ENCODE results near the gene KBTBD12.
"Not testable (repeated sequence)": the region's sequence is repeated elsewhere in the genome, so short reads cannot be mapped to it uniquely, and the experiment has no call there.

The KBTBD12 gene

DNA sequence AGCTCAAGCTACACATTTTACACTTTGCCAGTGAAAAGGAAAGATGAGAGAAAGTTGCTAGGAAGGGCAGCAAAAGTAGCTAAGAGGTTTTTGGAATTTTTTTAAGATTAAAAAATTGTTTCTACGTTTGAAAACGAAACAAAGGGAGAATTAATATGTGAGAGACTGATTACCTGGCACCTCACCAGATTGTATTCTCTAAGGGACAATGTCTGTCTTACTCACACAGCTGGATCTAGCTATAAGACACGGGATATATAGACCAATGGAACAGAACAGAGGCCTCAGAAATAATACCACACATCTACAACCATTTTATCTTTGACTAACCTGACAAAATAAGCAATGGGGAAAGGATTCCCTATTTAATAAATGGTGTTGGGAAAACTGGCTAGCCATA, 9.5 kb upstream of the KBTBD12 start:
- DNase-seq = no peak

DNA sequence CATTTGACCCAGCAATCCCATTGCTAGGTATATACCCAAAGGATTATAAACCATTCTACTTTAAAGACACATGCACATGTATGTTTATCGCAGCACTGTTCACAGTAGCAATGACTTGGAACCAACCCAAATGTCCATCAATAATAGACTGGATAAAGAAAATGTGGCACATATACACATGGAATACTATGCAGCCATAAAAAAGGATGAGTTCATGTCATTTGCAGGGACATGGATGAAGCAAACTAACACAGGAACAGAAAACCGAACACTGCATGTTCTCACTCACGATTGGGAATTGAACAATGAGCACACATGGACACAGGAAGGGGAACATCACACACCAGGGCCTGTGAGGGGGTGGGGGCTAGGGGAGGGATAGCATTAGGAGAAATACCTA, 8.4 kb upstream of the KBTBD12 start:
- not testable (repeated sequence) for DNase-seq

DNA sequence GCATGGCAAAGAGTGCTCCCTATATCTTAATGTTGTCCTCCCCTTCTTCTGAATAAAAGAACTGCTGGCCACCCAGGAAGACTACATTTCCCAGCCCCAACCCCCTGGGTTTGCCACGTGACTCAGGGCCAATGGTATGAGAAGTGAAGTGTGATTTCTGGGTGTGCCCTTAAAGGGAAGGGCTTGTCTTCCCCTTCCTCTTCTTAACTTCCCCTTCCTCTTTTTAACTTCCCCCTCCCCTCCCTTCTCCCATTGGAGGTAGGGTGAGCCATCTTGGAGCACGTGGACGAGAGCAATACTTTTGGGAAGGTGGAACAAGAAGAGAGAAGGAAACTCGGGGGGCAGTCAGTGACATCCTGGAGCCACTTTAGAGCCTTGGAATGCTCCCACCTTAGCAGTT, 6.8 kb upstream of the KBTBD12 start:
- DNase-seq = no peak

DNA sequence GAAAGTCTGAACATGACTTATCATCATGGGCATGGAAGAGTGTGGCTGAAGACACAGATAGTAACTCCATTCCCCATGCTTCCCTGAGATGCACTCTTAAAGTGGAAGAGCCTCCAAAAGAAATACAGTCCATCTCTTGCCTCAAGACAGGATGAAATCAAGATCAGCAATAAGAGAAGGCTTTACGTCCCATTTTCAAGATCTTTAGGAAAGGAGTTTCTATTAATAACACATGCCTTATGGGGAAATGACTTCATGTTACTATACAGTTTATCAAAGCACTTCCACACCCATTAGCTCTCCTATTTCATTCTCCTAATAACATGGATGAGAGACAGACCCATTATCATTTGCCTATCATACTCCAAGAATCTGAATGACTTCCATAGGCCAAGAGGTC, 6.1 kb upstream of the KBTBD12 start:
- no peak for DNase-seq

DNA sequence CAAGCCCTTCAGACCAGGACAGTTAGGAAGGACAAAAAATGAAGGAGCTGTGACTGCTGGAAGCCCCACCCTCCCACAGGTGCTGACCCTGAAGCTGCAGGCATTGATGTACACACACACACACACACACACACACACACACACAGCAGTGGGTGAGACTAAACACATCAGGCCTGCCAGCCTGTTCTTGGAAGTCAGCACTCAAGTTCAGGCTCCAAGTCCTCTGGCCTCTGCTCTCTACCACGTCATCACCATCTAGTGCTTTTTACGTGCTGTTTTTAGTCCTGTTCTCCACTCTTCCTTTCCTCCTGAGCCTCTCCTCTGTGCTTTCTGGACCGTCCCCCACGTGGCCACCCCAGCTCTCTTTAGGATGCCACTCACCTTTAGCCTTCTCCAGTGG, 5.4 kb upstream of the KBTBD12 start:
- DNase-seq = no peak

DNA sequence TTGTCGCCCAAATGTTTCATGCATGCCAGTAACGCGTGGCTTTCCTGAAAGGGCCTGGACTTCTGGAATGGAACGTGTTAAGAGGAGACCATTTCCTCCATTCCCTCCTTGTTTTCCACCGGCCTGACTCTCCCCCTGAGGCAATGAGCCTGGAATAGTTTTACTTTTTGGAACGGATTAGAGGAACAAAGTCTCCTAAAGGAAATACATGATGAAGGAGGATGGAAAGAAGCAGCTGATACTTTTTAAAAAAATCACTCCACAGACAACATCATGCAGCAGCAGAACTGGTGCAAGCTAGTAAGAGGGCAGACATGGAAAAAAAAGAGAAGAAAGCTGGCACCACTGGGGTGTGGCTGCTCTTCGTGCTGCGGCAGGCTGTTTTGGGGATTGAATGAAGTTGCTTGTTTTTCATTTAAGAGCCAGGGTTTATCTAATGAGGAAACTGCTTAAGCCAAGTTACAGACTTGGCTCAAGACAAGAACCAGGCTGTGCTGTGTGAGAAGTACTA, 3.6 kb upstream of the KBTBD12 start:
- DNase-seq = no peak

DNA sequence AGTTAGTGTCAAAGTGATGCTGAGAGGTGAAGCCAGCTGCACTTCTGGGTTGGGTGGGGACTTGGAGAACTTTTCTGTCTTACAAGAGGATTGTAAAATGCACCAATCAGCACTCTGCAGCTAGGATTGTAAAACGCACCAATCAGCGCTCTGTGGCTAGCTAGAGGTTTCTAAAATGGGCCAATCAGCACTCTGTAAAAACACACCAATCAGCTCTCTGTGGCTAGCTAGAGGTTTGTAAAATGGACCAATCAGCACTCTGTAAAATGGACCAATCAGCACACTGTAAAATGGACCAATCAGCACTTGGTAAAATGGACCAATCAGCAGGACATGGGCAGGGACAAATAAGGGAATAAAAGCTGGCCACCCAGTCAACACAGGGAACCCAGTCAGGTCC, 1.2 kb upstream of the KBTBD12 start:
- not testable (repeated sequence) for DNase-seq

DNA sequence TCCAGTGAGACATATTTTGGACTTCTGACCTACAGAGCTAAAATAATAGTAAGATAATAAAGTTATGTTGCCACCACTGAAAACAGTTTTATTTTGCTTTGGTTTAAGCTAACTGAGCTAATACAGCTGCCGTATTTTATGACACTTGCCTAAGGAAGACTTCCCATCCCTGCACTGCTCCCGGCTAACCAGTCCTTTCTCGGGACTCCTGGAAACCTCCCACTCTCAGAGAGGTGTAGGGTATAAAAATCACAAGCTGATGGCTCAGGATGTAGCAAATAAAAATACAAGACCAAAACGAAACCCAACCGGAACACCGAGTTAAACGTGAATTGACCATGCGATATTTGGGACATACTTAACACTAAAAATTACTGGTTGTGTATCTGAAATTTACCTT, 448 bp upstream of the KBTBD12 start:
- no peak for DNase-seq

DNA sequence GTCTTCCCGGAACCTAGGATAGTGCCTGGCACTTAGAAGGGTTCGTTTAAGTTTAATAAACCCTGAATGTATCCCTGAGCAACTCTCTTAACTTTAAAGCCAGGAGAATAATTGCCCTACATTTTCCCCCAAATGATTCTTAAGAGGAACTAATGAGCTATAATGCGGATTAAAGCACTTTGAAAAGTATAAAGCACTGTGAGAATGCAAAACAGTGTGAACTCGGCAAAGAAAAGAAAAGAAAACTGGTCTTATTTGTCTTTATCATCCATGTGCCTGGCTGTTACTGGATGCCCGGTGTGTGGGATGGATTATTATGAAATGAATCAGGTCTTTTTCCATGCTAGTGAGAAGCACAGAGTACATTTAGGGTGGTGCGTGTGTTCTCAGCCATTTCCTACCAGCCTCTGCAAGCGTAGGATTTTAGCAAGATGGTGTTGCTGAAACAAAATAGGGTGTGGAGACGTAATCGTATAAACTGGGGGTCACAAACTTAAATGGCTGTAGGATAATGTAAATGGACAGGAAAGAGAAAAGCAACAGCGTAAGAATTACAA, 983 bp downstream of the KBTBD12 start:
- DNase-seq = no peak

DNA sequence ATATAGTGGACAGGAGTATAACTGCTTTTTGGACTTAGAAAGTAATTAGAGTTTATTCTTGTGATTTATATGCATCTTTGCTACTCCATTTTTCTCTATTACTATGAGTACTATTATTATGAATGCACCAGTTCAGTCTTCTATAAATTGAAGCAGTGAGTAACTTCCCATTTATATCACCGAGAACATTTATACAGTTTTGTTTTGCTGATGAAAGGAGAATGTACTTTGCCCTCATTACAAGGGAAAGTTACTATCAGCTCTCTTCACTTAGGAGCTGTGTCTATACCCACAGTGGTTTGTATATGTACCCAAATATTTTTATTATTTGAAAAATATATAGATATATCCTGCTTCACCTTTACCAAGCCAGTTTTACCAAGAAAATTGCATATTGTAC, 5.7 kb downstream of the KBTBD12 start:
- no peak for DNase-seq

DNA sequence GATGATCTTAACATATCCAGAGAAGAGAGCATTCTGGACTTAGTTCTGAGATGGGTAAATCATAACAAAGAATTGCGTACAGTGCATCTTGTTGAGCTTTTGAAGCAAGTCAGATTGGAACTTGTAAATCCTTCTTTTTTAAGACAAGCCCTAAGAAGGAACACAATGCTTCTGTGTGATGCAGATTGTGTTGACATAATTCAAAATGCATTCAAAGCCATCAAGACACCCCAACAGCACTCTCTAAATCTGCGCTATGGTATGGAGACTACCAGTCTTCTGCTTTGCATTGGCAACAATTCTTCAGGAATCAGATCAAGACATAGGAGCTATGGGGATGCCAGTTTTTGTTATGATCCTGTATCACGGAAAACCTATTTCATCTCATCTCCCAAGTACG, 8.6 kb downstream of the KBTBD12 start:
- no peak for DNase-seq

DNA sequence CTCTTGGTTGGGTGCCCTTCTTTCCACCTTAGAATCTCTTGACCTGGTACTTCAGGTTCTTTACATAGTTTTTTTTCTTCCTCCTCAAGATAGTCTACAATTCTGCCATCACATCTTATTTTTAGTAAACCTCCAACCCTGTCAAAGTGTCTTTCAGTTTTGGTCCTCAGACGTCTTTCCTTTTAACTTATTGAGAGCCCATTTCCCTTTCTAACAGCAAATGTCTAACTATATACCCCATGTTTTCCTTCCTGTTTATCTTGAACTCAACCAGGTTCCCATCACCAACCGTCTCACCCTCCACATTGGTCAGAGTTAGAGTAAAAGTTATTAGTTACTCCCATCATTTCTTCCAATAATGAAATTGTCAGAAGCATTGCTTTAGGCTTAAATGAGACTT, 10.4 kb downstream of the KBTBD12 start:
- DNase-seq = no peak

DNA sequence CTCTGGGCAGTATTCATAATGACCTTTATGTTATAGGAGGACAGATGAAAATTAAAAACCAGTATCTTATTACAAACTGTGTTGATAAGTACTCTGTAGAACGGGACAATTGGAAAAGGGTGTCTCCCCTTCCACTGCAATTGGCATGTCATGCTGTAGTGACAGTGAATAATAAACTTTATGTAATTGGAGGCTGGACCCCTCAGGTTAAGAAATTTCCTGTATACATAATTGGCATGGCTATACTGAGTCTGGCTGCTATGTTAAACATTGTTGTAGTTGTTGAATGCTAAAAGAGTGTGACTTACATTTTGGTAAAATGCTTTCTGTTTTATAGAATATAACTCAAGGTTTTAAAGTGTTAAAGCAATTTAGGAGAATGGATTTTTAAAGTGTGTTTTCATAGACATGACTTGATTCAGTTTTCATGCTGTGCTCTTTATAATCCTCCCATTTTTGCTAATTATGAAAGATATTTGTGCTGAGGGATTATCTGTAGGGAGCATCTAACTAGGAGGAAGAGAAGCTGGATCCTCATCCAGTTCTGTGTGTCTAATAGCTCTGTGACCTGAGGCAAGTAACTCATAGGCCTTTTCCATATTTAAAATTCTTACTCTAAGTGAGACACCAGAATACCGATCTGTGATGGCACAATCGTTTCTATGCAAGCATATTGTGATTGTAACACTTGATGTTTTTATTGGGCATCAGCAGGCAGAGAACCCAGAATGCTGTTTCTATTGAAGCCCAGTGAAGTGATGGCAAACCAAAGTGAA, 13.0 kb downstream of the KBTBD12 start:
- DNase-seq = no peak

DNA sequence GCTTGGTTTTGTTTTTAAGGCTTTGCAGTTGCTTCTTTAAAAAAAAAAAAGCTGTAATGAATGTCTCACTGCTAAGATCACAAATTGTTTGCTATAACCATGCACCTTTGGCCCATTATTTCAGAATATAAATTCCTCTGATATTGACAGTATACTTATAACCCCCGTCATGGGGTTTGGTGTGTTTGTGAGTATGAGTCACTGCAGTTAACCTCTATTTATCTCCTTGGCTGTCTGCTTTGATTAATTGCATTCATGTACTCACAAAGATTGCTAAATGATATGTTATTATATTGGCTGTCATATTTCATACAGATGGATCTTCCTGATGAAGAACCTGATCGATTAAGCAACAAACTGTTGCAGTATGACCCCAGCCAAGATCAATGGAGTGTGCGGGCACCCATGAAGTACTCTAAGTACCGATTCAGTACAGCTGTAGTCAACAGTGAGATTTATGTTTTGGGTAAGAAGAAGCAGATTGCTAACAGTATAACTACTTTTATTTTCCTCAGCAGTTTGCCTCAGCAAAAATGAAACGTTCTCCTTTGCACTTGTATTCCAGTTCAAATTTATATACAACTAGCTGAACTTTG, 14.9 kb downstream of the KBTBD12 start:
- DNase-seq = no peak

DNA sequence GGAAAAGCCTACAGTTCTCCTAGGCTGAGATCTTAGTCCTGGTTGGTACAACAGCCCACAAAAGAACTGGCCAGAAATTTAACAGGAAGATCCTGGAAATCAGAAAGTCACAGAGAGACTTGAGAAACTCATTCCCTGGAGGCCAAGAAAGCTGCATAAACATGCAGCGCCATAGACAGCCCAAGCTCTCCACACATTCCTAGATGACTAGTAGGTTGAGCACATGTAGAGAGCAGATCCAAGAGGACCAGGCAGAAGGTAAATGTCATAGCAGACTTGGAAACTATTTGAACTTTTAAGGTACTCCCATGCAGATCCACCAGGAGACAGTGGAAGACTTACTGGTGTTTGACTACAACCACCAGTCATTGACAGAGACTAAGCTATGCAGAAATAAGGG, 18.4 kb downstream of the KBTBD12 start:
- no peak for DNase-seq

DNA sequence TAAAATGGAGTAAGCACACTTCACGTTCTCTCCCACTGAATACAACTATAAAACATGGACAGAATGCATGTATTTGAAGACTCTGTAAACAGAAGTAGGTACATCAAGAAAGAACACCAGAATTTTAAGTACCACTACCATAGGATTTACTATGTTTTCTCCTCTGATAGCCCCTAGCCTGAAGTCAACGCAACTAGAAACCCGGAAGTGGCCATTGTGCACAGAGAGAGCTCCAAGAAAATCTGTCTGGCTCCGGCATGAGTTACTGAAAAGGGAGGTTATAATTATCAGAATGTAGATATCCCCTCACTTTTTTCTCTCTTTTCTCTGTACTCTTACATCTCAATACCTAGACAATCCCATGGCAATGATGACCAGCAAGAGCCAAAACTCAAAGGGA, 23.8 kb downstream of the KBTBD12 start:
- DNase-seq = no peak

DNA sequence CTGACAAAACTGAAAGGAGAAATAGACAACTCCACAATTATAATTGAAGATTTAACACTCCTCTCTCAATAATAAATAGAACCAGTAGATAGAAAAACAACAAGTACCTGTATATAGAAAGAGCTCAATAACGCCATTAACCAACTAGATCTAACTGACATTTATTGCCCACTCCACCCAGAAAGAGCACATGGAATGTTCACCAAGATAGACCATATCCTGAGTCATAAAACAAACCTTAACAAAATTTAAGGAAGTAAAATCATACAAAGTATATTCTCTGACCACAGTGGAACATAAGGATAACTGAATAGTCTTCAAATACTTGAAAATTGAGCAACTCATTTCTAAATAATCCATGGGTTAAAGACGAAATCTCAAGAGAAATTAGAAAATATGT, 25.1 kb downstream of the KBTBD12 start:
- no peak for DNase-seq

DNA sequence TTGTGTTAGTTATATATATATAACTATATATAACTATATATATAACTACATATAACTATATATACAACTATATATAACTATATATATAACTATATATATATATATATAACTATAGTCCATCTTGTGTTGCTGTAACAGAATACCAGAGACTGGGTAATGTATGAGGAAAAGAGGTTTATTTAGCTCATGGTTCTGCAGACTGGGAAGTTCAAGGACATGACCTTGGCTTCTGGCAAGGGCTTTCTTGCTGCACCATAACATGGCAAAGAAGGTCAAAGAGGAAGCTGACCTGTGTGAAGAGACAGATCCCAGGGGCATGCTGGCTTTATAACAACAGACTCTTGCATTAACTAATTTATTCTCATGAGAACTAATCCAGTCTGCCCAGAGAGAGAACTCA, 27.6 kb downstream of the KBTBD12 start:
- DNase-seq = no peak

DNA sequence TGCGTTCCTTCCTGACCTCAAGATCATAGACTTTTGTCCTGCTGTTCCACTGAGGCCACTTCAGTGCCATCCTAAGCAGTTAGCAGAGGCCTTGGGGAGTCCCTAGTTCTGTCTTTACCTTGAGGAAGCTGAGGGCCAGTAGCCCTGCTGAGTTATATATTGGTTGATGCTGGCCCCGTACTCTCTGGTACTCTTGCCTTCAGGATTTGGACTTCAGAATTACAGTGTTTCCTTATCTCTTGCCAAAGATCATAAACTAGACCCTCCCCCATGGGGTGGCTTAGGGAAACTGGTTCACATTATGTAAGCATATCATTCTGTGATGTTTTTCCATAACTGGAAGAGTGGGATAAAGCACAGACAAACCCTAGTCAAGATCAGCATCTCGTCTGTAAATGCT, 33.2 kb downstream of the KBTBD12 start:
- no peak for DNase-seq

DNA sequence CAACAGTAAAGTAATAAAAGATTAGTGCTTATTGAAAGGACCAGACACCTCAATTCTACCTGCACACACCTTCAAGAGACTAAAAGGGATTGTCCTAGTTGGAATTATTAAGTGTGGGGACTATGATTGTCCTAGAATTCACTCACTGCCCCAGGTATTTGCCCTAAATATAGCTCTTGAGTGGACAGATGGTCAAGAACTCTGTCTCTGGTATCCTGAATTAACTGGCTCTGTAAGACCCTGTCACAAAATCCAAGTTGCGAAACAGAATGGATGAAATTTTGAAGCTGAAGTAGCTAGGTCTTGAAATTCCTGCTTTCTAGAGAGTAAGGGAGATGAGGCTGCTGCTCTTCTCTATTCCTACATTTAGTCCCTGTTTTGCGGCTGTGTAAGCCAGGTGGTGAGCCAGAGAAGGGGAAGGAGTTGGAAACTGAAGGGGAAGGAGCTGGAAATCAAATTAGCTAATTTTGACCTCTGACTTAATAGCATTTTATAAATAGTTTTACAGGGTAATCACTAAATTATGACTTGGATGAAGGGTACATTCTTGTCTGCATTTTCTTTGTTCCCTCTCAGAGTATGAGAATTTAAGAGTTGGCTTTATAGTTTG, 34.5 kb downstream of the KBTBD12 start:
- no peak for DNase-seq

DNA sequence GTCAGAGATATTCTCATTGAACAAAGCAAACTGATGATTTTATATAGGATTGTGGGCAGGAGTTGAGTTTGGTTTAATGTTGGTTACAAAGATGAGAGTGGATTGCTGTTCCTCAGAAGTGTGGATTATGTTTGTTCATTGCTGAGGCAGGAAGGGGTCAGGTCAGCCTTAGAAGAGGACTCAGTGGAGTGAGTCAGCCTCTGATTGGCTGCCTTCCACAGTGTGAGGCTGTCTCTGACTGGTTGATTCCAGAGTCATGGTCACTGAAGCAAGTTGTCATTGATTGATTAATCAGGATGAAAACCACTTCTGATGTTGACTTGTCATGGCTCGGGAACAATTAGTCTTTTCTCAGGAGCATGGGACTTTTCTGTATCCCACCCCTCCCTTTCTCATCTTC, 36.2 kb downstream of the KBTBD12 start:
- DNase-seq = no peak

DNA sequence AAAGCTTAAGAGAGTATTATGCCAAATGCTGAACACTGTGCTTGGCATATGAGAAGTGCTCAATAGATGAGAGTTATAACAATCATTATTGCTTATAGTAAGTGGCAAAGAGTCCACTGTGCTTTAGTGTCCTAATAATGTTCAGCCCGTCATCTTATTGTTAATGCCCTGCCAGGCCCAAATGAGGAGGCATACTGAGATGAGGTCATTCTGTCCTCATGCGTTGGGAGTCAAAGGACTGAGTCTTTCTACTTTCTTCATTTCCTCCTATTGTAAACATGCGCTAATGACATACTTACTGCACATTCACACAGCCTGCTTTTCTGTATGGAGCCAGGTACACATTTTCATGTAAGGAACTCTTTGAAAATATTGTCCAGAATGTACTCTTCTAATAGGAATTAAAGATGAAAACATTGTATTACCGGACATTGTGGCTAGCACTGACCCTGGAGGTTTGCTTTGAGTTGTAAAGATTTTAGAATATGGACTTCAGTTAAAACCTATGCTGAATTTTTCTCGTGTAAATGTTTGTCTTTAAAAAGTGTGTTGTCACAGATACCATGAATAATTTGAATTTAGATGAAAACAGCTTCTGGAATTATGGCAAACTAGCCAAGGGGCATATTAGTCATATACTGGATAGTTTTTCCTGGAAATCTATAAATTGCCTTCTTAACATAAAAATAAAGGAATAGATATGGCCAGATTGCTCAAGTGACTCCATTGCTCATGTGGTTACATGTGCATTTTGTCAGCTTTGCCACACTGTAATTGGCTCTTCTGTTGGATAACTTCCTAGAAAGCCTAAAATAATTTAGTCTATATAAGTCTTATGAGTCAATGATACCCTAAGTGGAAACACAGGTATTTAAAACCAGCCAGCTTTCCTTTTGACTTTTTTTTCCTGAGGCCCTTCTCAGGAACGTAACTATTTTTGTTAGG, 38.3 kb downstream of the KBTBD12 start:
- no peak for DNase-seq

DNA sequence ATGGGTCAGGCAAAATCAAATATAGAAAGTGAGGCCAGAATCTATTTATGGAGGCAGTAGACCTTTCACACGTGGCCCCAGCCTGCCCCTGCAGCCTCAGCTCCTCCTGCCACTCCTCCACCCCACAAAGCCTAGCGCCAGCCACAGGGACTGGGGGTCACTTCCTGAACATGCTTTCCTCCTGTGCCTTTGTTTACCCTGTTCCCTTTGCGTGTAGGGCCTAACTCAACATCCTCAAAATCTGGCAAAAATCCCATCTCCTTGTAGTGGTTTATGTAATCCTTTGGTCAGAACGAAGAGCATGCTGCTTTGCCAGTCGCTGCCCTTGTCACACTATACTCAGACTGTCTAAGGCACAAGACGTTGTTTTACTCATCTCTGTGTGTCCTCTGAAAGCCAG, 39.6 kb downstream of the KBTBD12 start:
- DNase-seq = no peak

All from NCI-H1048 (cell line).